OCI-LY7 (cell line): Measurements from ENCODE around the gene AURKB. TPM values are rescaled to one million over a fixed set of nuclear protein-coding genes. Genes with fewer than 3 reads are reported as not detected.

Source experiments
- BruUV-seq: library from RNA; stranded (reverse); fragments of 400-500 nt; replicated peaks from 2 replicates; lab custom pipeline; 2021; lab: Mats Ljungman, UMichigan
- CTCF ChIA-PET: fragments of 300-600 bp; sonication (Branson Sonifier 250); formaldehyde crosslinking; loops from one replicate; lab custom pipeline; 2022; ENCODE audit warnings: antibody characterized with exemption; ENCODE audit not compliant: unreplicated experiment; lab: Charles Lee
- POLR2A ChIA-PET: fragments of 300-600 bp; sonication (Branson Sonifier 250); formaldehyde crosslinking; loops from one replicate; lab custom pipeline; 2022; ENCODE audit warnings: antibody characterized with exemption; lab: Charles Lee
- DNase-seq: peaks from one replicate; pipeline ENCODE4 v3.0.0-alpha.2; 2015; ENCODE audit warnings: low spot score
- H2AFZ ChIP-seq: fragments of 200-600 bp; sonication (generic), shearing (Covaris generic); 2 replicates; pipeline ENCODE4 v1.6.1; 2014; ENCODE audit warnings: mild to moderate bottlenecking, antibody characterized with exemption, low read length, moderate library complexity
- H3K27ac ChIP-seq: fragments of 200-600 bp; sonication (generic); 2 replicates; pipeline ENCODE4 v1.5.1; 2014; ENCODE audit warnings: mixed run types, low read depth, mild to moderate bottlenecking, moderate library complexity, low read length, inconsistent platforms; ENCODE audit not compliant: poor library complexity, severe bottlenecking
- H3K36me3 ChIP-seq: fragments of 200-600 bp; sonication (generic); 2 replicates; pipeline ENCODE4 v1.6.1; 2014; ENCODE audit warnings: mild to moderate bottlenecking, antibody characterized with exemption, low read length, moderate library complexity, mixed read lengths; ENCODE audit not compliant: insufficient read depth
- H3K4me1 ChIP-seq: fragments of 200-600 bp; sonication (generic); 2 replicates; pipeline ENCODE4 v1.5.1; 2014; ENCODE audit warnings: mild to moderate bottlenecking, low read length; ENCODE audit not compliant: insufficient read depth, poor library complexity, severe bottlenecking
- H3K4me2 ChIP-seq: fragments of 200-600 bp; sonication (generic); 2 replicates; pipeline ENCODE4 v1.6.1; 2014; ENCODE audit warnings: mild to moderate bottlenecking, low read length
- H3K4me3 ChIP-seq: fragments of 200-600 bp; sonication (generic); 2 replicates; pipeline ENCODE4 v1.5.1; 2014; ENCODE audit warnings: mild to moderate bottlenecking, low read depth, low read length; ENCODE audit not compliant: poor library complexity, severe bottlenecking
- H3K79me2 ChIP-seq: fragments of 200-600 bp; sonication (generic); 2 replicates; pipeline ENCODE4 v1.6.1; 2016; ENCODE audit warnings: low read depth, mild to moderate bottlenecking, low read length, moderate library complexity, mixed read lengths; ENCODE audit not compliant: insufficient read depth
- H3K9me2 ChIP-seq: fragments of 200-600 bp; sonication (generic); 2 replicates; pipeline ENCODE4 v1.6.1; 2016; ENCODE audit warnings: mild to moderate bottlenecking, low read length, mixed read lengths; ENCODE audit not compliant: insufficient read depth
- H3K9me3 ChIP-seq: fragments of 200-600 bp; sonication (generic); 2 replicates; pipeline ENCODE4 v1.6.1; 2014; ENCODE audit warnings: mild to moderate bottlenecking, mixed run types, low read length, mixed read lengths
- H4K20me1 ChIP-seq: fragments of 200-600 bp; sonication (generic); 2 replicates; pipeline ENCODE4 v1.6.1; 2014; ENCODE audit warnings: mild to moderate bottlenecking, antibody characterized with exemption, low read length, moderate library complexity, mixed read lengths; ENCODE audit not compliant: insufficient read depth
- CTCF ChIP-seq: fragments of 200-600 bp; sonication (generic); conservative IDR thresholded peaks from 2 replicates; pipeline ENCODE4 v1.5.1; 2014; ENCODE audit warnings: mild to moderate bottlenecking, antibody characterized with exemption, low read length, moderate library complexity, mixed read lengths
- EZH2phosphoT487 ChIP-seq: fragments of 200-600 bp; sonication (generic); IDR thresholded peaks from 2 replicates; pipeline ENCODE4 v1.6.1; 2018; ENCODE audit warnings: low read depth, borderline replicate concordance, mild to moderate bottlenecking, mixed run types, antibody characterized with exemption, low read length, moderate library complexity, mixed read lengths
- intact Hi-C: fragments of 100-400 bp; cut with micrococcal nuclease; formaldehyde crosslinking; loops from one replicate; pipeline ENCODE4 v1.10.0; 2022; ENCODE audit not compliant: unreplicated experiment
- total RNA-seq, 2 experiments: library from RNA; depleted of rRNA in 1 of 2; stranded (reverse); fragments of >200 nt in 1 of 2; shearing (Covaris generic) in 1 of 2; gene quantifications; 2 replicates each; pipeline ENCODE4 v1.2.3, GENCODE V29; 2014 to 2022

AURKB gene
- total RNA-seq, 2 experiments from 2014 or later: 283 to 310 TPM

- Histone ChIP-seq H3K79me2 (peaks cover 17% of the 10 kb centered on the region), H3K36me3 (peaks cover 89% of the 10 kb centered on the region), H3K27ac (no peak overlapping the region), H4K20me1 (no peaks in the 10 kb centered on the region), H3K4me3 (no peak overlapping the region), H3K9me2 (no peaks in the 10 kb centered on the region), H3K4me2 (no peak overlapping the region), H3K4me1 (no peaks in the 10 kb centered on the region), H3K9me3 (no peaks in the 10 kb centered on the region), H2AFZ (no peak overlapping the region)
- no TSS peak for BruUV-seq
- DNase-seq: no peak
- CTCF ChIA-PET: no interaction called here
- POLR2A ChIA-PET: no interaction called here
- TF ChIP-seq CTCF (no peak), EZH2phosphoT487 (no peak)
- intact Hi-C loops: no loop called here
Observed at GRCh38 chr17:8256691-8257090, 46.3 kb upstream of the AURKB start.

- ChIA-PET CTCF (no interaction called here), POLR2A (no interaction called here)
- BruUV-seq: no TSS peak
Observed at GRCh38 chr17:8256291-8256690, 45.9 kb upstream of the AURKB start.

GRCh38 chr17:8255499-8255898 lies 45.1 kb upstream of the AURKB start:
- no peak overlapping the region for H2AFZ ChIP-seq
- intact Hi-C loops: no loop called here
- H3K36me3 ChIP-seq: peaks cover 82% of the 10 kb centered on the region
- BruUV-seq: no TSS peak
- no peaks in the 10 kb centered on the region for H3K9me2 ChIP-seq
- CTCF ChIA-PET: no interaction called here
- POLR2A ChIA-PET: no interaction called here
- H3K4me2 ChIP-seq: no peak overlapping the region
- no peaks in the 10 kb centered on the region for H3K9me3 ChIP-seq
- no peak overlapping the region for H3K27ac ChIP-seq
- H4K20me1 ChIP-seq: no peaks in the 10 kb centered on the region
- peaks cover 29% of the 10 kb centered on the region for H3K79me2 ChIP-seq
- TF ChIP-seq EZH2phosphoT487 (no peak), CTCF (0 out of 2 replicates have a peak, but pooled peaks have one; percentile 16)
- no peak for DNase-seq
- H3K4me1 ChIP-seq: peaks cover 3% of the 10 kb centered on the region
- H3K4me3 ChIP-seq: no peak overlapping the region

More at GRCh38 chr17:8256291-8256690, 45.9 kb upstream of the AURKB start:
- Histone ChIP-seq H3K4me1 (no peaks in the 10 kb centered on the region), H3K36me3 (peaks cover 87% of the 10 kb centered on the region), H2AFZ (no peak overlapping the region), H3K27ac (no peak overlapping the region), H3K79me2 (peaks cover 21% of the 10 kb centered on the region), H3K4me3 (no peak overlapping the region), H4K20me1 (no peaks in the 10 kb centered on the region), H3K4me2 (no peak overlapping the region), H3K9me3 (no peaks in the 10 kb centered on the region), H3K9me2 (no peaks in the 10 kb centered on the region)
- no peak for DNase-seq
- TF ChIP-seq EZH2phosphoT487 (no peak), CTCF (no peak)
- intact Hi-C loops: no loop called here
